SK-N-MC (cell line): ENCODE data around the gene MYRFL.

Source experiments
- EZH2 ChIP-seq: fragments of 200-600 bp; sonication (generic); IDR thresholded peaks from one replicate; pipeline ENCODE4 v1.6.1; 2017; ENCODE audit warnings: antibody characterized with exemption
- POLR2AphosphoS5 ChIP-seq: IDR thresholded peaks from 2 replicates; pipeline ENCODE4 v1.6.1; 2012; ENCODE audit warnings: mild to moderate bottlenecking, low read depth, low read length, borderline replicate concordance

- TF ChIP-seq POLR2AphosphoS5: no peak
- TF ChIP-seq EZH2: no peak
Measured at GRCh38 chr12:69906411-69907216, 81.6 kb downstream of the MYRFL start.
